Esophagus squamous epithelium (tissue), 4 donors: ENCODE data around the gene NOSTRIN.

Experiments used
- CTCF ChIP-seq, 6 experiments: fragments of 450-650 bp in 4 of 6; fragments of 200-600 bp in 2 of 6; sonication (generic) in 2 of 6; IDR thresholded peaks; one replicate each; pipeline ENCODE4 v1.5.1; 2016 to 2019; ENCODE audit warnings: antibody characterized with exemption in 6 of 6, mild to moderate bottlenecking in 4 of 6, moderate library complexity in 4 of 6
- POLR2A ChIP-seq, 4 donors: fragments of 450-650 bp; IDR thresholded peaks; one replicate each; pipeline ENCODE4 v1.6.1; 2017; ENCODE audit warnings: antibody characterized with exemption in 4 of 4, mild to moderate bottlenecking in 4 of 4, moderate library complexity in 3 of 4

GRCh38 chr2:168895771-168896170, 93.3 kb downstream of the NOSTRIN start:
- TF ChIP-seq CTCF (IDR thresholded peaks at IDR 0.05) (no peak), POLR2A (IDR thresholded peaks at IDR 0.05) (no peak)
